NCI-H524 (cell line): Measurements from ENCODE around the gene STAM2.
A peak's percentile ranks its signal among the peaks of the same experiment; 100 is the strongest.
"Not testable (repeated sequence)": the region's sequence is repeated elsewhere in the genome, so short reads cannot be mapped to it uniquely, and the experiment has no call there.

Source experiments
- DNase-seq, 2 experiments: peaks; one replicate each; lab custom pipeline; 2025; lab: John Stamatoyannopoulos, UW

Gene STAM2

GRCh38 chr2:152106464-152106863, 69.1 kb downstream of the STAM2 start:
- no peak for DNase-seq

DNA sequence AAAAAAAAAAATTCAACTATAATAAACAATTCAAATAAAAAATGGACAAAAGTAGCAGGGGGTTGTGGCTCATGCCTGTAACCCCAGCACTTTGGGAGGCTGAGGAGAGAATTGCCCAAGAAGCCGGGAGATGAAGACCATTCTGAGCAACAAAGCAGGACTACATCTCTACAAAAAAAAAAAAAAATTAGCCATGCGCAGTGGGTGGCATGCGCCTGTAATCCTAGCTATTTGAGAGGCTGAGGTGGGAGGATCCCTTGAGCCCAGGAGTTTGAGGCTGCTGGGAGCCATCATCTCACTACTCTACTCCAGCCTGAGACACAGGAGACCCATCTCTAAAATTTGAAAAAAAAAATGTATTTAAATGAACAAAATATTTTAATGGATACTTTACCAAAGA, 72.3 kb downstream of the STAM2 start:
- DNase-seq, result no peak

- no peak for DNase-seq
Observed at GRCh38 chr2:152100961-152101360, 74.6 kb downstream of the STAM2 start.

- DNase-seq, result peak; percentile 13 to 34
Observed at GRCh38 chr2:152099367-152100050, 76.1 kb downstream of the STAM2 start.

DNA sequence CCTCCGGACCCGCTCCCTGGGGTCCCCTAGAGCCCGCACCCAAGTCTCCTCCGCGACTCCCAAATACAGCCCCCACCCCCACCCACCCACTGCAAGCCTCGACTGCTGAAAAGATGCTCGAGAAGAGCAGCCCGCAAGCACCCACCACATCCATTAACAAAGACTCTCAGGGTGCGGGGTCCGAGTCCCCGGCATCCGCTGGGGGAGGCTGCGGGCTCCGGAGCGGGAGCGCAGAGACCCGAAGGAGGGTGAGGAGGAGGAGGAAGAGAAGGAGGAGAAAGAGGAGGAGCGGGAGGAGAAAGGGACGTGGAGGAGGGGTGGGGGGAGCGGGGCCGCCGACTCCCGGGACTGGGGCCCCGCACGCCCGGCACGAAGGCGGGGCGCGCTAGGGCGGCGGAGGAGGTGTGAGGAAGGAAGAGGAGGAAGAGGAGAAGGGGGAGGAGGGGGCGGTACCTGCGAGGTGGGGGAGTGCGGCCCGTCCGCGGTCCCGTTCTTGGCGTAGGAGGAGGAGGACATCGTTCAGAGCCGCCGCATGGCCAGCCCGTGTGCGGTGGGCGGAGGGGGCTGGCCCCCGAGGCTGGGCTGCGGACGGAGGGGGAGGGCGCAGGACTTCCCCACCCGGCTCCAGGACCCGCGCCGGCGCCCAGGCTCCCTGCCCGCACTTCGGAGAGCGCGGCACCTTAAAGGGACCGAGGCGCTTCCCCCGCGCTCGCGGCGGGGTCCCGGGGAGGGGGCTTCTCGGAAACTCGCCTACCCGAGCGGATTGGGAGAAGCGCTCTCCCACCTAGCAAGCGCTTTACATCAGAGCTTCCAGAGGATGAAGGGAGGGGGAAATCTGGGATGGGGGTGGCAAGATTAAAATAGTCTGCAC, 76.8 kb downstream of the STAM2 start, which contains the start of gene CACNB4:
Gene CACNB4 (minus strand): TSS at position 549 of the 871 bp plus-strand sequence.
- peak in 1 of 2 experiments; percentile 38 for DNase-seq

DNA sequence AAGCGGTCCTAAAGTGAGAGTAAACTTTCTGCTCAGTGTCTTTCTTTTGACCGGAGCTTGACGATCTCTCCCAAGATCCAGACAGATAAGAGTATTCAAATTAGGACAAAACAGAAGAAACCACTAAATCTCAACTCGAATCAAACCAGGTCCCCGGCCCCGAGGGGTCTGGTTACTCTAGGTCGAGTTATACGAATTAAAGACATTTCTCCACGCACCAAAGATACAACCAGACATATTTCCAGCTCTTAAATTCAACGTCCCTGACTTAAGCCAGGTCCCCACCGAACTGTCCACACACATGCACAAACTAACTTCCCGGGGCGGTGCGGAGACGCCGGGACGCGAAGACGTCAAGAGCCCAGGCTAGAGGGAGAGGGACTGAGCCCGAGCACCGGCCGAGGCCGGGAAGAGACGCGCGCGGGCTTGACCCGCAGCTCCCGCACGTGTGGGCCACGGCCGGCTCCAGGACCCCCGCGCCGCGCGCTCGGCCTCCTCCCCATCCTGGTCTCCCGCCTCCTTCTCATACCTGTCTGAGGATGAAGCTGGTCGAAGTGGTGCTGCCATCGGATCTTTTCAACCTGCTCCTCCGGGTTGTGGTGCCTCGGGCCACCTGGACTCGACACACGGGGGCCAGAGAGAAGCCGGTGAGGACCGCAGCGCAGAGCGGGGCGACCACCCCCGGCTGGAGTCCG, 77.6 kb downstream of the STAM2 start:
- peak in 1 of 2 experiments; percentile 33 for DNase-seq

DNA sequence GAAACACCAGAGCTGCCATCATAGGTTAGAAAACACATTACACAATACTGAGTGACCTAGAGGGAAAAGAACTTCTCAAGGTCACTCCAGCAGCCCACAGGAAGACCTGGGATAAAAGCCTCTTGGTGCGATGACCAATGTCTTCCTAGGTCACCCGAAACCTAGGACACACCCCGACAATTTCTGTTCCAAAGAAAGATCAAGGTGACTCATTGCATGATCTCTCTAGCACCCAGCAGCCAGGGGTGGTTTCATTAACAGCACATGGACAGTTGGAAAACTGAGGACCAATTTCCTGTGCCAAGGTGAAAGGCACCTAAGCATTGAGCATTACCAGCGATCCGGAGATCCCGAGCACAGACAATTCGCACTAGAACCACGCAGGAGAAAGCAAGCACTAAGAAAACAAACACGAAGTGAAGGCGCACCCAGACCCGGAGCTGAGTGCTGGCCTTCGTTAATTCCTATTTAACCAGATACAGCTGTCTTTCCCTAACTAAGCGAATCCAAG, 78.2 kb downstream of the STAM2 start:
- DNase-seq, result peak; percentile 6 to 24

- no peak for DNase-seq
Observed at GRCh38 chr2:152095146-152095545, 80.4 kb downstream of the STAM2 start.

GRCh38 chr2:152094014-152094413, 81.5 kb downstream of the STAM2 start:
- no peak for DNase-seq

DNA sequence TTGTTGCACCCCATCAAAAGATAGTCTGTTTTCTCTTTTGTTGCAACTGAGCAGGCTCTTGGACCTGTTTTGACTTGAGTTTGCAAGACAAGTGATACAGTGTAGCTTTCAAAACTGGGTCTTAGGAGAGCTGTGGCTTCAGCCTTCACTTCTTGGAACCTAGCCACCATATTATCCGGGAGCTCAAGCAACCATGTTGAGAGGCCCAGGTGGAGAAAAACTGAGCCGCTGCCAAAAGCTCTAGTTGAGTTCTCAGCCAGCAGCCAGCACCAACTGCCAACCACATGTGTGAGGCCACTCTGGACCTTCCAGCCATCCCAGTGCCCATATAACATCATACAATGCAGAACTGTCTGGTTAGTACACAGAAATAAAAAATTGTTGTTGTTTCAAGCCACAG, 82.1 kb downstream of the STAM2 start:
- DNase-seq, result no peak

DNA sequence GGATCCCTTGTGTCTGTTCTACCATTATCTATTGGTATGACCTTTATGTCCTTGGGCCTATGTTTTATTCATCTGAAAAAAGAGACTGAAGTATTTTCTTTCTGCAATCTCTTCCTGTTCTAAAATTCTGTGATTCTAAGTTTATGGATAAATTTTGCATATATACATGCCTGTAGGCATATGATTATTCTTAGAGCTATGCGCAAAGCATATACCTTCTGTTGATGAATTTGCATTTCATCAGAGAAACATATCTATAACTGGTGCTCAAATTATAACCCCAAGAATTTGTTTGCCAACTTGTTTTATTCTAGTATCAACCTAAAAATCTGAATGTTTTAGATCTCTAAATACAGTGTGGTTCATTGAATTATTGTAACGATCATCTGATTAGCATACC, 83.5 kb downstream of the STAM2 start:
- no peak for DNase-seq

- not testable (repeated sequence) for DNase-seq
Observed at GRCh38 chr2:152090726-152091125, 84.8 kb downstream of the STAM2 start.

DNA sequence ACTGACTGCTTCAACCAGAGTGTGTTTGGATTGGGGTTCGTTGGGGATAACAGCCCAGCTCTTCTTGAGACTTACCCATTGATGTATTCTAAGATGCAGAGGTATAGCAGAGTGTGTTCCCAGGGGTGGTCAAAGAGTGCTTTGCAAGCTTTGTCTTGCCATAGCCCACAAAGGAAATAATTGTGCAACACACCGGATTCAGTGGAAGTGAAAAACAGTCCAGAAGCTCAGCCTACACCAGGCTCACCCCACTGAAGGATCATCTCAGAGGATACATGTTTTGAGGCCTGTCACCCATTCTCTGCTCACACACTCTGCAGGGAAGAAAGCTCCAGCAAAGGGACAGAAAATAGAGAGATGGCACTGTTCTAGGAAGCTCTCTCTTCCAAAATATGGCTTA, 86.3 kb downstream of the STAM2 start:
- no peak for DNase-seq

DNA sequence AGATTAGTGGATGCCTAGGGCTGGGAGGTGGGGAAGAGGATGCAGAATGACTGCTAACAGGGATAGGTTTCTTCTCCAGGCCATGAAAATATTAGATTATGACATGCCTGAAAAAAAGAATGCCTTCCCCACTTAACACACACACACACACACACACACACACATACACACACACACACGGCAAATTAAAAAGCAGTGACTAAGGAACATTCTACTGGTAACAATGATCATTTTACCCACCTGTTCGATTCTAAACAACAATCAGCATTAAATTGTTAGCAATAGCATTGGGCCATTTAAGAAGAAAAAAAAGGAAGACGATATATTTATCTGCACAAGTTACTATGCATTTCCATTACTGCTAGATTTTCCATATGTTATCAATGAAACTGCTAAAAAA, 87.6 kb downstream of the STAM2 start:
- no peak for DNase-seq

DNA sequence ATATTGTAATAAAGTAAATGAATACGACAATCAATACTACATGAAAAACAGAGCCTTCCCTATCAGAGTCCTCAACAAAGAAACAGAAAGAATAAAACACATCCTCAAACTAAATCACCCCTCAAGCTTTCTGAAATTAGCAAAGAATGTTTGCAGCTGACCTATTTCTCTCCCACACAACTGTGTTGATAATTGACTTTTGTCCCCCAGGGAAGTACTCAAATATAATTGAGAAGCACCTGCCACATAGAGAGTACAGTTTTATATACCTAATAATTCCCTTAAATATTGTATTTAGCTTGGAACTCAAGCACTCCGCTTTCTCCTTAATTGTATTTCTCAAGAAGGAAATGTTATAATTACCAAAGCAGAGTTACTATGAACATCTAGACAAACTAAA, 89.3 kb downstream of the STAM2 start:
- DNase-seq, result no peak

DNA sequence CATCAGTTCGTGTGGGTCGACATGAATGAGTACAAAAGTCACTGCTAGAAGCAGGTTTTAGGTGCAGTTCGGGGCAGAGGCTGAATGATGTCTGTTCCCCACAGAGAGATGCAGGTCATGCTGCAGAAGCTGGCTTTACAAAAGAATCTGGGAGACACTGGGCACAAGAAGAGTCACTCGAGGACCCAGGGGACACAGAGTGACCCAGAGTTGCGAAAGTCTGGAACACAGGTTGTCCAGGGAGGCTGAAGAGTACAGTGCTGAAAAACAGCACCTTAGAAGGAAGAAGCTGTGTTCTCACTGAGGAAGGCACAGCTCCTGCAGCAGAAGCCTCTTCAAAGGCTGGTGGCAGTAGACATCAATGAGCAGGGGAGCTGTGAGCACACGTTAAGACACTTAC, 91.5 kb downstream of the STAM2 start:
- DNase-seq, result no peak

DNA sequence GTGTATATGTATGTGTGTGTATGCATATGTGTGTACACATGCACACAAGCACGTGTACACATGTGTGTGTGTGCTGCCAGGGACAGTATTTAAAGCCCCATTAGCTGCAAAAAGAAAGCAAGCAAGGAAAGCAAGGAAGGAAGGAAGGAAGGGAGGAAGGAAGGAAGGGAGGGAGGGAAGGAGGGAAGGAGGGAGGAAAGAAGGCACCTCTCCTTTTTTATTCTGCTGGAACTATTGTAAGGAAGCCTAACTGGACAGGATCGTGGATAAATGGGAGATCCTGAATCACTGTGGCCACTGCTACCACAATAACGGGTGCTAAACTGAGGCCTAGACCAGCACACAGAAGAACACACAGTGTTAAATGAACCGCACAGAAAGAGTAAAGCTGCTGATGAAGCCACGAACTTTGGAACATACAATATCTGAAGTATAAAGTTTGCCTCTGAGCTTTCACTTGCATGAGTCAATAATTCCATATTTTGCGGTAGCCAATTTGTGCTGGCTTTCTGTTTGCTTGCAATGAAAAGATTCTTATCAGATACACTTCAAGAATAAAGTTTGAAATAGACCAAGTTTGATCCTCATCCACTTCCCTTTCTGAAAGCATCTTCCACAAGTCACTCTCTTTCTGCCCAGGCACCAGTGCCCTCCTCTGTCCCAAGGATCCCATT, 92.2 kb downstream of the STAM2 start:
- DNase-seq, result no peak

DNA sequence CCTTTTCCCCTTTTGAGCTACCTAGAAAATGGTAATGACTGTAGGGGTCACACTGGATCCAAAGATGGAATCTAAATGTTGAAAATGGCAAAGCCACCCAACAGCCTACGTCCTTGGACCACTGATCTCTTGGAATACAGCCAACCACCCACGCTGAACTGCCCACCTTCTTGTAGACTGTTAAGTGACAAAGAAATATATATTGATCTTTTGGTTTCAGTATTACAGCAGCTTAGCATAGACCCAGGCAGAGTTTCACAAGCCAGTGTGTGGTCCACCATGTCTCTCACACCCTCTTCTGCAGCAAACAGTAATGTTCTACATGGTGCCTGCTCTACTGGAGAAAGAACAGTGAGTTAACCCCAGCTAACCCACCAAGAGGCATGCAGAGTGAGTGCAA, 96.9 kb downstream of the STAM2 start:
- DNase-seq, result no peak

GRCh38 chr2:152078023-152078422, 97.5 kb downstream of the STAM2 start:
- no peak for DNase-seq

GRCh38 chr2:152075461-152076050, 100.0 kb downstream of the STAM2 start:
- DNase-seq, result no peak

- DNase-seq, result no peak
Observed at GRCh38 chr2:152072011-152072410, 103.6 kb downstream of the STAM2 start.

DNA sequence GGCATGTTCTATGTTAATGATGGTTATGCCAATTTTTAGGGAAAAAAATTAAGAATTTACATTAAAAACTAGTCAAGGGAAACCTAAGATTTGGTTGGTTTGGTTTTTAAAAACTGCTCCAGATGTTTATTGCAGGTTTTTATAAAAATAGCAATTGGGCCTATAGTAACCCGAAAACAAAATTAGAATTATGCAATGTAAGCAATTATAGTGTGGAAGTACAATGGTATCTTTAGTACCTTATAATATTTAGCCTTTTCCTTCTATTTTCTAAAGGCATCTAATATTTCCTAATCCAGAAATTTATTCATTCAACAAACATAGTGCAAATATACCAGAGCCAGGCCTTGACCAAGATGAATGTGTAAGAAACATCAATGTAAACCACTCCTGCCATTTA, 104.0 kb downstream of the STAM2 start:
- no peak for DNase-seq
